ENCODE data around the gene SDR42E1. TPM values are rescaled to one million over a fixed set of nuclear protein-coding genes. Genes with fewer than 3 reads are reported as not detected.

SDR42E1 gene
- total and polyA plus RNA-seq, 2 donors from 2014 or later: 2.5 to 15.0 TPM

GRCh38 chr16:82045465-82045864 is 34.2 kb upstream of the SDR42E1 start:
- Histone ChIP-seq H3K27ac (ENCODE audit: low read depth in 2 of 2, low read length in 2 of 2) (no peak overlapping the region), H3K4me3 (ENCODE audit: low read length in 3 of 3) (no peak overlapping the region), H3K36me3 (ENCODE audit: control insufficient read depth in 2 of 3, insufficient read depth in 3 of 3, low read length in 3 of 3) (no peaks in the 10 kb centered on the region), H3K27me3 (ENCODE audit: control insufficient read depth, insufficient read depth, low read length) (no peaks in the 10 kb centered on the region), H3K9me3 (ENCODE audit: control insufficient read depth in 2 of 3, insufficient read depth in 1 of 3, low read length in 3 of 3) (no peaks in the 10 kb centered on the region), H3K4me1 (ENCODE audit: control insufficient read depth in 2 of 3, insufficient read depth in 2 of 3, low read depth in 1 of 3, low read length in 3 of 3) (peaks cover 0 to 3% (median 2%) of the 10 kb centered on the region in 3 donors), H3K9ac (ENCODE audit: low read length in 3 of 3) (no peak overlapping the region)
- no peak for TF ChIP-seq CTCF (IDR thresholded peaks at IDR 0.05; ENCODE audit: borderline replicate concordance, extremely low read depth, insufficient read depth)
- DNase-seq: no peak
- intact Hi-C loops (cut with DNase I): no loop called here
- no peak for FAIRE-seq

GRCh38 chr16:82044585-82044911 is 33.3 kb upstream of the SDR42E1 start:
- H3K4me1 ChIP-seq (ENCODE audit: control insufficient read depth in 2 of 3, insufficient read depth in 2 of 3, low read depth in 1 of 3, low read length in 3 of 3): peaks cover 0 to 3% (median 2%) of the 10 kb centered on the region in 3 donors
- FAIRE-seq: no peak
- no peak overlapping the region for H3K27ac ChIP-seq (ENCODE audit: low read depth in 2 of 2, low read length in 2 of 2)
- no peaks in the 10 kb centered on the region for H3K27me3 ChIP-seq (ENCODE audit: control insufficient read depth, insufficient read depth, low read length)
- H3K36me3 ChIP-seq (ENCODE audit: control insufficient read depth in 2 of 3, insufficient read depth in 3 of 3, low read length in 3 of 3): no peaks in the 10 kb centered on the region
- H3K9me3 ChIP-seq (ENCODE audit: control insufficient read depth in 2 of 3, insufficient read depth in 1 of 3, low read length in 3 of 3): no peaks in the 10 kb centered on the region
- intact Hi-C loops (cut with DNase I): no loop called here
- no peak for DNase-seq
- no peak overlapping the region for H3K4me3 ChIP-seq (ENCODE audit: low read length in 3 of 3)
- TF ChIP-seq CTCF (IDR thresholded peaks at IDR 0.05; ENCODE audit: borderline replicate concordance, extremely low read depth, insufficient read depth): no peak
- no peak overlapping the region for H3K9ac ChIP-seq (ENCODE audit: low read length in 3 of 3)

GRCh38 chr16:82043680-82044584 is 32.7 kb upstream of the SDR42E1 start:
- Histone ChIP-seq H3K9me3 (ENCODE audit: control insufficient read depth in 2 of 3, insufficient read depth in 1 of 3, low read length in 3 of 3) (no peaks in the 10 kb centered on the region), H3K27me3 (ENCODE audit: control insufficient read depth, insufficient read depth, low read length) (no peaks in the 10 kb centered on the region), H3K9ac (ENCODE audit: low read length in 3 of 3) (no peak overlapping the region), H3K4me3 (ENCODE audit: low read length in 3 of 3) (no peak overlapping the region), H3K27ac (ENCODE audit: low read depth in 2 of 2, low read length in 2 of 2) (no peak overlapping the region), H3K36me3 (ENCODE audit: control insufficient read depth in 2 of 3, insufficient read depth in 3 of 3, low read length in 3 of 3) (no peaks in the 10 kb centered on the region), H3K4me1 (ENCODE audit: control insufficient read depth in 2 of 3, insufficient read depth in 2 of 3, low read depth in 1 of 3, low read length in 3 of 3) (peaks cover 0 to 3% (median 2%) of the 10 kb centered on the region in 3 donors)
- intact Hi-C loops (cut with DNase I): no loop called here
- DNase-seq (peak in 2 of 5 donors; percentile 57 to 84), FAIRE-seq (no peak)
- TF ChIP-seq CTCF (IDR thresholded peaks at IDR 0.05; ENCODE audit: borderline replicate concordance, extremely low read depth, insufficient read depth): no peak

All from kidney (tissue), 14 donors.